Measurements from ENCODE around the gene LIPT1. TPM values are rescaled to one million over a fixed set of nuclear protein-coding genes. Genes with fewer than 3 reads are reported as not detected.

LIPT1 gene
- total RNA-seq, 4 donors from 2014 or later = 3.6 to 10.9 (median 5.8) TPM

DNA sequence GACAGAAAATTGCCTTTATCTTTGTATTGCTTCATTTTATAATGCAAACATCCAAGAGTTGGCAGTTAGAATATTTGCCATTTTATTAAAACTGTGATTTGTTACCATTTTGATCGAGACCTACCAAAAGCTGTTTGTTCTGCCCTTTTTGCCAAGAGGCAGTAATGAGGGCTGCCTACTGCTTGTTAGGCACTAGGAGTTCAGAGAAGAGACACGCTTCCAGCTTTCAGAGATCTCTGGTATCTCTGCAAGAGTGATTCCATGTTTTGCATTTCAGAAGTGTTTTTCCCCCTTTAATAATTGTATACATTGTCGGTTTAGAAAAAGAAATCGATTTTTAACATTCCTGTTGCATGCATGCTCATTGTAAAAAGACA, 26.8 kb downstream of the LIPT1 start:
- TF ChIP-seq CTCF (IDR thresholded peaks at IDR 0.05; ENCODE audit: low read depth) = no peak

DNA sequence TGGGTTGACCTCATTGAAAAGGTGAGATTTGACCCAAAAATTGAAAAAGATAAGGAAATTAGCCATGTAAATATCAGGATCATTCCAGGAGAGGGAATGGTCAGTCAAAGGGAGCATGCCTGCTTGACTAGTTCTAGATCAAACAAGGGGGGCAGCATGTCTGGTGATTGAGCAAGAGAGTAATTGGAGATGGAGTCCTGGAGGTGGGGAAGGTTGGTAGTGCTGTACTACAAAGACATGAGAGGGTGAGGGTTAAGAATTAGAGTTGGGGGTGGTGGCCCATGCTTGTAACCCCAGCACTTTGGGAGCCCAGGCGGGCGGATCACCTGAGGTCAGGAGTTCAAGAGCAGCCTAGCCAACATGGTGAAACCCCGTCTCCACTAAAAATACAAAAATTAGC, 28.3 kb downstream of the LIPT1 start:
- no peak for TF ChIP-seq CTCF (IDR thresholded peaks at IDR 0.05; ENCODE audit: low read depth)

DNA sequence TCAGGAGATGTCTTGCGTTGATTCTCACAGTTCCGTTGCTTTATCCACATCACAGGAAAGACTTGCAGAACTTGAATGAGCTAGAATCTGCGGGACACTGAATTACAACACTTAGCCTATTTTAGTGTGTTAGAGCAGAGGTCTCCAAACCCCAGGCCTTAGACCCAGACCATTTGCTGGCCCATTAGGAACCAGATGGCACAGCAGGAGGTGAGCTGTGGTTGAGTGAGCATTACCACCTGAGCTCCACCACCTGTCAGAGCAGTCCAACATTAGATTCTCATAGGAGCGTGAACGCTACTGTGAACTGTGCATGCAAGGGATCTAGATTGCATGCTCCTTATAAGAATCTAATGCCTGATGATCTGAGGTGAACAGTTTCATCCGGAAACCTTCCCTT, 30.0 kb downstream of the LIPT1 start:
- TF ChIP-seq CTCF (IDR thresholded peaks at IDR 0.05; ENCODE audit: low read depth) = no peak

GRCh38 chr2:99187011-99187410, 32.2 kb downstream of the LIPT1 start:
- no peak for TF ChIP-seq CTCF (IDR thresholded peaks at IDR 0.05; ENCODE audit: low read depth)

GRCh38 chr2:99188357-99188756, 33.6 kb downstream of the LIPT1 start:
- TF ChIP-seq CTCF (IDR thresholded peaks at IDR 0.05; ENCODE audit: low read depth) = no peak

GRCh38 chr2:99190548-99190947, 35.8 kb downstream of the LIPT1 start:
- no peak for TF ChIP-seq CTCF (IDR thresholded peaks at IDR 0.05; ENCODE audit: low read depth)

- no peak for TF ChIP-seq CTCF (IDR thresholded peaks at IDR 0.05; ENCODE audit: low read depth)
These were observed 43.5 kb downstream of the LIPT1 start for GRCh38 chr2:99198103-99198841.

Measured in subcutaneous adipose tissue (tissue), 4 donors.